Neural cell (in vitro differentiated cells): ENCODE results near the gene LCE1E. TPM values are rescaled to one million over a fixed set of nuclear protein-coding genes. Genes with fewer than 3 reads are reported as not detected.

Source experiments
- H2AFZ ChIP-seq: fragments of 200-600, 300-800 bp; sonication (generic), shearing (Covaris generic); 2 replicates; pipeline ENCODE4 v1.6.0; 2014; ENCODE audit warnings: low read depth, mild to moderate bottlenecking, antibody characterized with exemption, low read length, moderate library complexity
- H3F3A ChIP-seq: fragments of 200-600 bp; shearing (Covaris generic); 2 replicates; pipeline ENCODE4 v1.6.1; 2016; ENCODE audit warnings: mild to moderate bottlenecking, moderate library complexity, mixed read lengths, antibody characterized with exemption, low read length; ENCODE audit not compliant: insufficient read depth, poor library complexity, severe bottlenecking
- H3K27ac ChIP-seq: fragments of 200-600, 300-800 bp; sonication (generic), shearing (Covaris generic); 2 replicates; pipeline ENCODE4 v1.5.1; 2014; ENCODE audit warnings: mild to moderate bottlenecking, low read length, moderate library complexity
- H3K27me3 ChIP-seq: fragments of 300-800, 200-600 bp; sonication (generic), shearing (Covaris generic); 2 replicates; pipeline ENCODE4 v1.6.0; 2014; ENCODE audit warnings: mild to moderate bottlenecking, low read depth, low read length, moderate library complexity; ENCODE audit not compliant: insufficient read depth
- H3K36me3 ChIP-seq: fragments of 300-800, 200-600 bp; sonication (generic), shearing (Covaris generic); 2 replicates; pipeline ENCODE4 v1.5.1; 2014; ENCODE audit warnings: mild to moderate bottlenecking, antibody characterized with exemption, low read length, moderate library complexity; ENCODE audit not compliant: insufficient read depth
- H3K4me2 ChIP-seq: fragments of 300-800, 200-600 bp; sonication (generic), shearing (Covaris generic); 2 replicates; pipeline ENCODE4 v1.6.0; 2014; ENCODE audit warnings: mild to moderate bottlenecking, low read length
- H3K4me3 ChIP-seq: fragments of 300-800, 200-600 bp; sonication (generic), shearing (Covaris generic); 2 replicates; pipeline ENCODE4 v1.5.1; 2014; ENCODE audit warnings: mild to moderate bottlenecking, low read length, moderate library complexity
- H3K79me2 ChIP-seq: fragments of 200-600 bp; shearing (Covaris generic); replicated peaks from 2 replicates; pipeline ENCODE4 v1.6.0; 2014; ENCODE audit warnings: mild to moderate bottlenecking, low read length, moderate library complexity; ENCODE audit not compliant: insufficient read depth
- H3K9ac ChIP-seq: fragments of 300-800, 200-600 bp; sonication (generic), shearing (Covaris generic); 2 replicates; pipeline ENCODE4 v1.6.1; 2016; ENCODE audit warnings: mild to moderate bottlenecking, low read length, mixed read lengths
- H3K9me2 ChIP-seq: fragments of 200-600 bp; shearing (Covaris generic); 2 replicates; pipeline ENCODE4 v1.6.1; 2016; ENCODE audit warnings: mild to moderate bottlenecking, low read length, mixed read lengths; ENCODE audit not compliant: insufficient read depth
- H3K9me3 ChIP-seq: fragments of 200-600, 300-800 bp; sonication (generic), shearing (Covaris generic); 2 replicates; pipeline ENCODE4 v1.6.1; 2016; ENCODE audit warnings: mild to moderate bottlenecking, mixed run types, low read length, moderate library complexity, mixed read lengths
- H4K20me1 ChIP-seq: fragments of 200-600 bp; shearing (Covaris generic); 2 replicates; pipeline ENCODE4 v1.6.1; 2016; ENCODE audit warnings: mild to moderate bottlenecking, mixed run types; ENCODE audit not compliant: insufficient read depth
- CTCF ChIP-seq: fragments of 450-650 bp; IDR thresholded peaks from 2 replicates; pipeline ENCODE4 v1.5.1; 2014; ENCODE audit warnings: antibody characterized with exemption, mild to moderate bottlenecking, moderate library complexity; ENCODE audit not compliant: poor library complexity, severe bottlenecking
- EP300 ChIP-seq: fragments of 450-650 bp; conservative IDR thresholded peaks from 2 replicates; pipeline ENCODE4 v1.6.1; 2014; ENCODE audit warnings: antibody characterized with exemption, mild to moderate bottlenecking, moderate library complexity; ENCODE audit not compliant: poor library complexity, severe bottlenecking
- EZH2 ChIP-seq: fragments of 200-600, 300-800 bp; shearing (Covaris generic), sonication (generic); IDR thresholded peaks from 2 replicates; pipeline ENCODE4 v1.6.1; 2014; ENCODE audit warnings: antibody characterized with exemption, low read length, borderline replicate concordance, mild to moderate bottlenecking; ENCODE audit not compliant: insufficient read depth, poor library complexity, severe bottlenecking
- MXI1 ChIP-seq: fragments of 450-650 bp; conservative IDR thresholded peaks from 2 replicates; pipeline ENCODE4 v1.6.1; 2014; ENCODE audit warnings: antibody characterized with exemption, mild to moderate bottlenecking; ENCODE audit not compliant: poor library complexity, severe bottlenecking
- POLR2AphosphoS5 ChIP-seq: IDR thresholded peaks from 2 replicates; pipeline ENCODE4 v1.6.1; 2012
- RAD21 ChIP-seq: fragments of 450-650 bp; conservative IDR thresholded peaks from 2 replicates; pipeline ENCODE4 v1.6.1; 2014; ENCODE audit warnings: antibody characterized with exemption, mild to moderate bottlenecking, moderate library complexity
- REST ChIP-seq: IDR thresholded peaks from 2 replicates; pipeline ENCODE4 v1.6.1; 2012; ENCODE audit warnings: borderline replicate concordance
- SMC3 ChIP-seq: fragments of 450-650 bp; conservative IDR thresholded peaks from 2 replicates; pipeline ENCODE4 v1.6.1; 2014; ENCODE audit warnings: antibody characterized with exemption, mild to moderate bottlenecking, moderate library complexity; ENCODE audit not compliant: poor library complexity
- TAF1 ChIP-seq: IDR thresholded peaks from 2 replicates; pipeline ENCODE4 v1.6.1; 2012; ENCODE audit warnings: low read depth
- polyA plus RNA-seq: library from polyadenylated mRNA; depleted of rRNA; stranded (reverse); fragments of >200 nt; gene quantifications from 2 replicates; pipeline ENCODE4 v1.2.3, GENCODE V29; 2014

Gene LCE1E
- polyA plus RNA-seq, 1 donor from 2014 or later = not detected

GRCh38 chr1:152811671-152812070, 25.6 kb downstream of the LCE1E start, which contains the start of gene LCE1B:
LCE1B (plus strand) TSS chr1:152811971; CDS start chr1:152812447, 476 bp downstream.
- TF ChIP-seq SMC3 (no peak), TAF1 (no peak), REST (no peak), RAD21 (no peak), MXI1 (no peak), EZH2 (no peak), POLR2AphosphoS5 (no peak), CTCF (no peak), EP300 (no peak)
- H2AFZ ChIP-seq = no peak within 1 kb of the TSS
- no peak within 1 kb of the TSS for H3K4me2 ChIP-seq
- H4K20me1 ChIP-seq = no peaks in the 10 kb centered on the region
- no peaks in the 10 kb centered on the region for H3K9me3 ChIP-seq
- no peaks in the 10 kb centered on the region for H3K27me3 ChIP-seq
- H3K27ac ChIP-seq = no peak within 1 kb of the TSS
- no peaks in the 10 kb centered on the region for H3K9me2 ChIP-seq
- H3K36me3 ChIP-seq = no peaks in the 10 kb centered on the region
- no peak within 1 kb of the TSS for H3K9ac ChIP-seq
- H3F3A ChIP-seq = no peaks in the 10 kb centered on the region
- H3K79me2 ChIP-seq = no peaks in the 10 kb centered on the region
- H3K4me3 ChIP-seq = no peak within 1 kb of the TSS

- Histone ChIP-seq H3K27me3 (no peaks in the 10 kb centered on the region), H3K79me2 (no peaks in the 10 kb centered on the region), H3K4me3 (no peak overlapping the region), H3K9me3 (no peaks in the 10 kb centered on the region), H3K4me2 (no peak overlapping the region), H3K9ac (no peak overlapping the region), H3K27ac (no peak overlapping the region), H4K20me1 (no peaks in the 10 kb centered on the region), H2AFZ (no peak overlapping the region), H3K9me2 (no peaks in the 10 kb centered on the region), H3K36me3 (no peaks in the 10 kb centered on the region), H3F3A (no peaks in the 10 kb centered on the region)
- no peak for TF ChIP-seq CTCF
- TF ChIP-seq RAD21 = no peak
- no peak for TF ChIP-seq SMC3
- no peak for TF ChIP-seq MXI1
- TF ChIP-seq REST = no peak
- TF ChIP-seq EP300 = no peak
- no peak for TF ChIP-seq EZH2
- no peak for TF ChIP-seq TAF1
- TF ChIP-seq POLR2AphosphoS5 = no peak
Observed at GRCh38 chr1:152817309-152817708, 31.3 kb downstream of the LCE1E start.
